Measurements from ENCODE around the gene NMU. TPM values are rescaled to one million over a fixed set of nuclear protein-coding genes. Genes with fewer than 3 reads are reported as not detected.

The NMU gene
- polyA plus RNA-seq, 1 of the 3 experiments (the other 2 are of a cell fraction): 0.66 TPM

DNA sequence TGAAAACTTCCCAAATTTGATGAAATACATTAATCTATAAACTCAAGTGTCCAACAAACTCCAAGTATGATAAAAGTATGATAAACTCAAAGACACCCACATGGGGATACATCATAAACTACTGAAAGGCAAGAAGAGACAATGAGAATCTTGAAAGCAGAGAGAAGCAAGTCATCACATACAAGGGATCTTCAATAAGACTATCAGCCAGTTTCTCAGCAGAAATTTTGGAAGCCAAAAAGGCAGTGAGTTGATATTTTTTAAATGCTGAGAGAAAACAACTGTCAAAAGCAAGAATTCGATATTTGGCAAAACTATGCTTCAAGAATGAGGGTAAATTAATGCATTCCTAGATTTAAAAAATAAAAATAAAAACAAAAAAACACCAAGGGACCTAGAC is 60.6 kb downstream of the NMU start:
- Histone ChIP-seq H3K9me3 (0 out of 2 replicates have a peak, but pooled peaks cover 7% of the 10 kb centered on the region), H3K27me3 (ENCODE audit: insufficient read depth) (no peaks in the 10 kb centered on the region), H3K36me3 (replicated peaks in 1 of 2; ENCODE audit: control insufficient read depth in 1 of 2, insufficient read depth in 2 of 2, low read length in 1 of 2) (no peaks in the 10 kb centered on the region), H3K79me2 (ENCODE audit: insufficient read depth) (no peaks in the 10 kb centered on the region), H3F3A (replicated peaks; ENCODE audit: insufficient read depth) (no peaks in the 10 kb centered on the region), H3K4me2 (no peak overlapping the region), H3K9ac (no peak overlapping the region), H3K9me2 (no peaks in the 10 kb centered on the region), H3K4me3 (ENCODE audit: low read depth in 2 of 2, low read length in 1 of 2) (no peak overlapping the region), H3K27ac (ENCODE audit: low read depth in 2 of 2, low read length in 1 of 2) (no peak overlapping the region), H3K4me1 (ENCODE audit: control insufficient read depth in 1 of 2, insufficient read depth in 2 of 2, low read depth in 1 of 2, low read length in 1 of 2) (no peaks in the 10 kb centered on the region), H2AFZ (ENCODE audit: low read depth) (no peak overlapping the region), H4K20me1 (ENCODE audit: insufficient read depth) (no peaks in the 10 kb centered on the region)
- TF ChIP-seq IRF3 (IDR thresholded peaks at IDR 0.05; ENCODE audit: low read depth, low read length): no peak
- TF ChIP-seq FOSL2 (IDR thresholded peaks at IDR 0.05; ENCODE audit: borderline replicate concordance, low read depth): no peak
- no peak for TF ChIP-seq MXI1 (IDR thresholded peaks at IDR 0.05; ENCODE audit: low read depth, low read length)
- no peak for TF ChIP-seq RCOR1 (IDR thresholded peaks at IDR 0.05; ENCODE audit: low read length)
- TF ChIP-seq FOXM1 (IDR thresholded peaks at IDR 0.05; ENCODE audit: low read depth): no peak
- TF ChIP-seq CTCF (IDR thresholded peaks at IDR 0.05): no peak
- TF ChIP-seq ELF1 (IDR thresholded peaks at IDR 0.05): no peak
- ChIA-PET POLR2A (no interaction called here), CTCF (no interaction called here)
- DNase-seq: no peak
- 21% methylated on average over 1 of the region's 1 CpG for WGBS (ENCODE audit: low lambda C conversion rate)

- POLR2A ChIA-PET: no interaction called here
- WGBS (ENCODE audit: low lambda C conversion rate): 17% methylated on average over 1 of the region's 1 CpG
Measured at GRCh38 chr4:55574252-55574651, 61.8 kb downstream of the NMU start.

More at GRCh38 chr4:55574252-55574651, 61.8 kb downstream of the NMU start:
- CTCF ChIA-PET: no interaction called here
- no peaks in the 10 kb centered on the region for H3K27me3 ChIP-seq (ENCODE audit: insufficient read depth)
- no peak overlapping the region for H3K4me3 ChIP-seq (ENCODE audit: low read depth in 2 of 2, low read length in 1 of 2)
- H3K79me2 ChIP-seq (ENCODE audit: insufficient read depth): no peaks in the 10 kb centered on the region
- H3F3A ChIP-seq (replicated peaks; ENCODE audit: insufficient read depth): no peaks in the 10 kb centered on the region
- no peak overlapping the region for H3K4me2 ChIP-seq
- H3K9ac ChIP-seq: no peak overlapping the region
- H3K4me1 ChIP-seq (ENCODE audit: control insufficient read depth in 1 of 2, insufficient read depth in 2 of 2, low read depth in 1 of 2, low read length in 1 of 2): no peaks in the 10 kb centered on the region
- no peak overlapping the region for H2AFZ ChIP-seq (ENCODE audit: low read depth)
- H3K36me3 ChIP-seq (replicated peaks in 1 of 2; ENCODE audit: control insufficient read depth in 1 of 2, insufficient read depth in 2 of 2, low read length in 1 of 2): no peaks in the 10 kb centered on the region
- H4K20me1 ChIP-seq (ENCODE audit: insufficient read depth): no peaks in the 10 kb centered on the region
- TF ChIP-seq GABPA (IDR thresholded peaks at IDR 0.05; ENCODE audit: low read depth) (no peak), MAX (IDR thresholded peaks at IDR 0.05; ENCODE audit: low read depth) (no peak), JUND (IDR thresholded peaks at IDR 0.05) (no peak), USF2 (IDR thresholded peaks at IDR 0.05; ENCODE audit: borderline replicate concordance, low read depth, low read length) (no peak), IRF3 (IDR thresholded peaks at IDR 0.05; ENCODE audit: low read depth, low read length) (no peak), RFX5 (IDR thresholded peaks at IDR 0.05; ENCODE audit: low read length) (no peak)
- H3K9me3 ChIP-seq: 0 out of 2 replicates have a peak, but pooled peaks cover 7% of the 10 kb centered on the region
- DNase-seq: no peak
- no peak overlapping the region for H3K27ac ChIP-seq (ENCODE audit: low read depth in 2 of 2, low read length in 1 of 2)
- no peaks in the 10 kb centered on the region for H3K9me2 ChIP-seq
